ENCODE data around the gene OBP2A. TPM values are rescaled to one million over a fixed set of nuclear protein-coding genes. Genes with fewer than 3 reads are reported as not detected.

OBP2A gene
- total and polyA plus RNA-seq, 2 experiments from 2014 or later = not detected

DNA sequence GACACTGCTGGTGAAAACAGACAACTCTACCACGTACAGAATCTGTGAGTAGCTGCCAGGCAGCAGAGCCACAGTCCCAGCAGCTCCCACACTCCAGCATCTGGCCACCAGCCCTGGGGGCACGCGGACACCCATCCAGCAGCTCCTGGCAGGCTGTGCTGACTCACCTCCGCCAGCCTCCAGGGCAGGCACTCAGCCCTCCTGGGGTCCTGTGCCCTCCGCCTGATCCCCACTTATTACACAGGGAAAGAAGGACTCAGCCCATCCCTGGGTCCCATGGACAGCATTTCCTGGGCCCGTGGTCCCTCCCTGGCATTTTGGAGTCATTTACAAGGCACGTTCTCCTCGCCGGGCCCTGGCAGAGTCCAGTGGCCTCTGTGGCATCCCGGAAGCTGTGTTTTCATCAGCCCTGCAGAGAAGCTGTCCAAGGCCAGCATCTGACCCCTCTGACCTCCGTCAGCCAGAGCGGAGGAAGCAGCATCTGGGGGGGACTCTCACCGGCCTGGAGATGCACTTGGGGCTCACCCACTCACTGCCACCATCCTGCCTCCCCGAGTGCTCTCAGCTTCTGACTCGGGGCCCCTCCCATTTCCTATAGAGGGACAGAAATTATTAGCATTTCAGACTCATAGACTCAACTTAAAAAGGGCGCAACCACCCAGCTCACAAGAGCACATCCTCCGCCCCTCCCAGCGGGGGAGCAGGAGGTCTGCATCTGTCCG, 37.2 kb downstream of the OBP2A start:
- DNase-seq (ENCODE audit: low read depth in 1 of 2, low spot score in 1 of 2) = no peak
- no peaks in the 10 kb centered on the region for H3K4me1 ChIP-seq (ENCODE audit: low read depth)
- no peaks in the 10 kb centered on the region for H3K36me3 ChIP-seq
- no peaks in the 10 kb centered on the region for H3K9me3 ChIP-seq (ENCODE audit: low read depth)
- H3K27ac ChIP-seq = no peak overlapping the region
- no peak overlapping the region for H3K4me3 ChIP-seq
- H3K27me3 ChIP-seq = no peaks in the 10 kb centered on the region
- TF ChIP-seq, protein P1, sequence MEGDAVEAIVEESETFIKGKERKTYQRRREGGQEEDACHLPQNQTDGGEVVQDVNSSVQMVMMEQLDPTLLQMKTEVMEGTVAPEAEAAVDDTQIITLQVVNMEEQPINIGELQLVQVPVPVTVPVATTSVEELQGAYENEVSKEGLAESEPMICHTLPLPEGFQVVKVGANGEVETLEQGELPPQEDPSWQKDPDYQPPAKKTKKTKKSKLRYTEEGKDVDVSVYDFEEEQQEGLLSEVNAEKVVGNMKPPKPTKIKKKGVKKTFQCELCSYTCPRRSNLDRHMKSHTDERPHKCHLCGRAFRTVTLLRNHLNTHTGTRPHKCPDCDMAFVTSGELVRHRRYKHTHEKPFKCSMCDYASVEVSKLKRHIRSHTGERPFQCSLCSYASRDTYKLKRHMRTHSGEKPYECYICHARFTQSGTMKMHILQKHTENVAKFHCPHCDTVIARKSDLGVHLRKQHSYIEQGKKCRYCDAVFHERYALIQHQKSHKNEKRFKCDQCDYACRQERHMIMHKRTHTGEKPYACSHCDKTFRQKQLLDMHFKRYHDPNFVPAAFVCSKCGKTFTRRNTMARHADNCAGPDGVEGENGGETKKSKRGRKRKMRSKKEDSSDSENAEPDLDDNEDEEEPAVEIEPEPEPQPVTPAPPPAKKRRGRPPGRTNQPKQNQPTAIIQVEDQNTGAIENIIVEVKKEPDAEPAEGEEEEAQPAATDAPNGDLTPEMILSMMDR (IDR thresholded peaks at IDR 0.05; ENCODE audit: low read depth, low read length) = no peak

DNA sequence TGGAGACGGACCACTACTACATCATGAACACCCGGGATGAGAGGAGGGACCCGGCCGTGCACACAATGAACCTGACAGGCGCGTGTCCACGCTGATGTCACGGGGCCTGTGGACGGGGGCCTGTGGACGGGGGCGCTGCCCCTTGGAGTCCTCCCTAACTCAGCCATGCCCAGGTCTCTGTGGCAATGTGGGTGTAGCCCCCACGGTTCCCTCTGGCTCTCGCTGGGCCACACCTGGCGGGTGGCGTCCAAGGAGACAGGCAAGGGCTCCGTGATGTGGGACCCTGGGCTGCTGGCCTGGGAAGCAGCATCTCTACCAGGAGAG, 37.7 kb downstream of the OBP2A start:
- no peak for DNase-seq (ENCODE audit: low read depth in 1 of 2, low spot score in 1 of 2)
- Histone ChIP-seq H3K9me3 (ENCODE audit: low read depth) (no peaks in the 10 kb centered on the region), H3K4me3 (no peak overlapping the region), H3K27me3 (no peaks in the 10 kb centered on the region), H3K27ac (no peak overlapping the region), H3K36me3 (no peaks in the 10 kb centered on the region), H3K4me1 (ENCODE audit: low read depth) (no peaks in the 10 kb centered on the region)
- TF ChIP-seq, protein P1 (IDR thresholded peaks at IDR 0.05; ENCODE audit: low read depth, low read length) = no peak

DNA sequence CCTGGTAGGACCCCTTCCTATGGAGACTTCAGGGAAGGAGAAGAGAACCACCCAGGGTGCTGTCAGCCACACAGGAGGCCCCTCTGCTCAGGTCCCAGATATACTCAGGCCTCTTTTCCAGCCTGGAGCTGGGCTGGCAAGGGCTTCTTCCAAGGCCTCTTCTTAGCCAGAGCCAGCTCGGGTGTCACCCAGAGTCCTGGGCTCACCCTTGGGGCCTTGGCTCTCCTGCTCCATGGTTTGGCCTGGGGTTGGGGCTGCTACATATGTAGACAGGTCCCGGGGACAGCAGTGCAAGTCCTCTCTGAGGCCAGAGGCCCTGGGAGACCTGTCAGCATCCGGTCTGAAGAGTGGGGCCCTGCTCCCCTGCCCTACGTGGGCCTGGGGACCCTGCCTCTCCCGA, 38.4 kb downstream of the OBP2A start:
- no peaks in the 10 kb centered on the region for H3K27me3 ChIP-seq
- no peak overlapping the region for H3K27ac ChIP-seq
- DNase-seq (ENCODE audit: low read depth in 1 of 2, low spot score in 1 of 2) = no peak
- no peaks in the 10 kb centered on the region for H3K4me1 ChIP-seq (ENCODE audit: low read depth)
- TF ChIP-seq, protein P1 (IDR thresholded peaks at IDR 0.05; ENCODE audit: low read depth, low read length) = no peak
- H3K36me3 ChIP-seq = no peaks in the 10 kb centered on the region
- no peaks in the 10 kb centered on the region for H3K9me3 ChIP-seq (ENCODE audit: low read depth)
- no peak overlapping the region for H3K4me3 ChIP-seq

DNA sequence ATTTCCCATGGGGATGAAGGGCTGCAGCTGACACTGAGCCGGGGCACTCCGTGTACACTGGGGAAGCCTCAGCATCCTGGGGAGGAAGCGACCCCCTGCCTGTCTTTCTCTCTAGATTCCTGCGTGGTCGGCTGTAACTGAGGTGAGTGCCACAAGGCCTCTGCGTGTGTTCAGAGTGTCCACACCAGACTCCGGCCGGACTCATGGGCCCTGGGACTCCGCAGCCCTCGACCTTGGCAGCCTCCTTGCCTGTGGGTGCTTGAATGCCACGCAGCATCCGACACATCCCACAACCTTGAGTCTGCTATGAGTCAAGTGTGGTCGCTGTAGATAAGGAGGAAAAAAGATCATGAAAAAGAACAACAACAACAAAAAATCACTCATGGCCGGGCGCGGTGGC, 39.0 kb downstream of the OBP2A start:
- TF ChIP-seq, protein P1 (IDR thresholded peaks at IDR 0.05; ENCODE audit: low read depth, low read length) = no peak
- Histone ChIP-seq H3K4me3 (no peak overlapping the region), H3K27ac (no peak overlapping the region), H3K27me3 (no peaks in the 10 kb centered on the region), H3K9me3 (ENCODE audit: low read depth) (no peaks in the 10 kb centered on the region), H3K4me1 (ENCODE audit: low read depth) (no peaks in the 10 kb centered on the region), H3K36me3 (no peaks in the 10 kb centered on the region)
- DNase-seq (ENCODE audit: low read depth in 1 of 2, low spot score in 1 of 2) = peak in 1 of 2 donors; percentile 65

DNA sequence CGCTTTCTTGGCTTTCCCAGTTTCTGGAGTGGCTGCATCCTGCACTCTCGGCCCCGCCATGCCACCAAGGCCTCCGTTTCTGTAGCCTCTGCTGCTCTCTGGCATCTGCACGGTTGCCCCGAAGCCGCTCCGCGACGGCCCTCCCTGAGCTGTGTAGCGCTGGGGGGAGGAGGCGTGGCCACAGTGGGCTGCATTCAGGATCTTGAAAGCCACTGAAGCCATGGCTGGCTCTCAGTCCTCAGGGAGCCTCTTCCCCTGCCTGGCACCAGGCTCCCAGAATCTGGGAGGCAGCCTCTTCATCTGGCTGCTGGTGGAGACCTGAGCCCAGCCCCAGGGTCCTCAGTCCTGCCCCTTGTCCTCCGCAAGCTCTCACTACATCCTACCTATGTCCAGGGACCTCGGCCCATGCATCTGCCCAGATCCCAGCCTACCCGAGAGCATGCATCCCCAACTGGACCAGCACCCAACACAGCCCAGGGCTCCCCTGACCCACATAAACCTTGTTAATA, 40.7 kb downstream of the OBP2A start:
- Histone ChIP-seq H3K36me3 (no peaks in the 10 kb centered on the region), H3K27ac (no peak overlapping the region), H3K4me3 (no peak overlapping the region), H3K4me1 (ENCODE audit: low read depth) (no peaks in the 10 kb centered on the region), H3K27me3 (no peaks in the 10 kb centered on the region), H3K9me3 (ENCODE audit: low read depth) (no peaks in the 10 kb centered on the region)
- no peak for DNase-seq (ENCODE audit: low read depth in 1 of 2, low spot score in 1 of 2)
- TF ChIP-seq, protein P1 (IDR thresholded peaks at IDR 0.05; ENCODE audit: low read depth, low read length) = no peak

Measured in cardiac muscle cell (in vitro differentiated cells and primary cell).